Uterus (tissue), 2 donors: ENCODE data around the gene GSE1.

Experiments used
- CTCF ChIP-seq, 4 experiments: fragments of 200-600 bp in 2 of 4; fragments of 450-650 bp in 2 of 4; sonication (generic) in 2 of 4; IDR thresholded peaks; one replicate each; pipeline ENCODE4 v1.5.1; 2016 to 2019; ENCODE audit warnings: antibody characterized with exemption in 4 of 4, mild to moderate bottlenecking in 2 of 4, moderate library complexity in 1 of 4
- POLR2A ChIP-seq, 2 donors: fragments of 450-650 bp; IDR thresholded peaks; one replicate each; pipeline ENCODE4 v1.6.1; 2016; ENCODE audit warnings: antibody characterized with exemption in 2 of 2, mild to moderate bottlenecking in 1 of 2, moderate library complexity in 1 of 2

GRCh38 chr16:85633888-85634287, 20.8 kb downstream of the GSE1 start:
- TF ChIP-seq CTCF (IDR thresholded peaks at IDR 0.05) (no peak), POLR2A (IDR thresholded peaks at IDR 0.05) (no peak)
